ENCODE results near the gene FGF12. TPM values are rescaled to one million over a fixed set of nuclear protein-coding genes. Genes with fewer than 3 reads are reported as not detected.

FGF12 gene
- total RNA-seq, 4 donors from 2014 or later = 0.94 to 15.9 (median 15.1) TPM

DNA sequence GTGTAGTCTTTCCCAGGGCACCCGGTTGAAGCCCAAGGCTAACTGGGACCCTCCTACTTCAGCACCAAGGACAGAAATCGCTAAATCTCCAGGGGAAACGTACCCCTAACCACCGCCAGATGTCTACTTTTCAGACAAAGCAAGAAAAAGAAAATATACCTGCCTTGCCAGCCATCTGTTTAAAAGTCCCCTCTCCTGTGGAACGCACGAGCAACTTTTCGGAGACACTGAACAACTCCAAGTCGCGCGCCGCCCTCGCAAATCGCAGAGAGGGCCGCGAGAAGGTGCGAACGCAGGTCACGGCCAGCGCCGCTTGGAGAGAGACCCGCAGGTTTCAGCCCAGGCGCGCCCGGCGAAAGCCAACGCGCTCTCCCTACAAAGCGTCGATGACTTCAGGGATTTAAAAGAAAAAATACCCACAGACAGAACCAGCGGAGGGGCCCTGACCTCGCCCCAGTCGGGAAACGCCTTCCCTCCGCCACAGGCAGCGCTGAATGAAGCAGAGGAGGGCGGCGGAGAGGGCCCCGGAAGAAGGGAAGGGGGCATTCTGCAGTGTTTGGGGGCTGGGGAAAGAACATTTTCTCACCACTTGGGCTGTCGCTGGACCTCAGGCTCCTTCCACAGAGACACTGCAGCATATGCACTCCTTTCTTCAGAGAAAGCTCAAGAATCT lies 213.1 kb downstream of the FGF12 start:
- Histone ChIP-seq H3K4me3 (peak overlapping the region in 1 of 2 donors; percentile 52), H3K4me1 (peaks cover 0 to 20% (median 15%) of the 10 kb centered on the region in 3 donors), H3K27ac (no peak overlapping the region), H3K9me3 (peaks cover 0 to 12% (median 0%) of the 10 kb centered on the region in 3 donors), H3K27me3 (peaks cover 47% of the 10 kb centered on the region), H3K36me3 (no peaks in the 10 kb centered on the region)
- ATAC-seq = peak; percentile 19
- TF ChIP-seq EP300 (IDR thresholded peaks at IDR 0.05) (no peak), CTCF (IDR thresholded peaks at IDR 0.05) (no peak)
- 0% methylated on average over 3 to 13 of the region's 39 CpGs for WGBS, 2 donors (ENCODE audit: low coverage in 1 of 2)

DNA sequence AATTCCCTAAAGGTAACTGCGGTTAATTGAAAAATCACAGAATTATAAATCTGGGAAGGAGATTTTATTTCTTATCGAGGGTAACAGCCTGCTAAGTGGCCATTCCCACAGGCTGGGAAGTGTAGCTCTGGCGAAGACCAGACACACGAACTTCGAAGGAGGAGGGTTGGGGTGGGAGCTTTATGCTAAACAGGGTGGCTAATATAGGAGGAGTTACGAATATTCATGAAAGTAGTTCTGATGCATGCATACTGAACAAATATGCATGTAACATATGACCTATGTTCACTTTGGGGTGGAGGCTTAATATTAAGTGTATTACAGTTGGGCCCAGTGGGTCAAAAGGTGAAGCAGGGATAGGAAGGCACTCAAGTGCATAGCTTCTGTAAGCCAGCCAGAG lies 221.6 kb downstream of the FGF12 start:
- Histone ChIP-seq H3K9me3 (peaks cover 0 to 5% (median 0%) of the 10 kb centered on the region in 3 donors), H3K36me3 (no peaks in the 10 kb centered on the region), H3K27ac (no peak overlapping the region), H3K4me1 (no peaks in the 10 kb centered on the region), H3K4me3 (no peak overlapping the region), H3K27me3 (no peaks in the 10 kb centered on the region)
- no peak for ATAC-seq
- WGBS, 2 donors (ENCODE audit: low coverage in 1 of 2) = 71 to 72% methylated on average over 6 of the region's 6 CpGs
- TF ChIP-seq CTCF (IDR thresholded peaks at IDR 0.05) = no peak
- TF ChIP-seq EP300 (IDR thresholded peaks at IDR 0.05) = no peak
- TF ChIP-seq POLR2A (IDR thresholded peaks at IDR 0.05) = no peak
- TF ChIP-seq POLR2AphosphoS5 (IDR thresholded peaks at IDR 0.05) = no peak

DNA sequence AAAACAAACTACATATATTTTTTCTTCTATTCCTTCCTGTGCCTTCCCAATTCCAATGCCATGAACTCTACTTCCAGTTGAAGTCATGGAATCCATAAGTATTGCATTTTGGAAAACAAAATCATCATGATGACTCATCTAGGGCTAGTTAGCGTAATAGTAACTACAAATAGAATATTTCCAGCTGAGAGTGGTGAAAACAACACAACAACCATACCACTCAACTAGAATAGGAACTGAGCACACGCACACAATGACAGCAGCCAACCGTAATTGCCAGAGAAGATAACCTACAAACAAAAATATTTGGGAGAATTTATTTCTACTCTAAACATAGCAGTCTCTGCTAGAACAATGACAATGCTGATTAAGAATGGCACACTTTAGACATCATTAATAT lies 225.9 kb downstream of the FGF12 start:
- no peak for ATAC-seq
- Histone ChIP-seq H3K27ac (no peak overlapping the region), H3K27me3 (no peaks in the 10 kb centered on the region), H3K4me1 (no peaks in the 10 kb centered on the region), H3K36me3 (no peaks in the 10 kb centered on the region), H3K9me3 (no peaks in the 10 kb centered on the region), H3K4me3 (no peak overlapping the region)
- WGBS, 2 donors (ENCODE audit: low coverage in 1 of 2) = 79 to 85% methylated on average over 3 of the region's 3 CpGs
- TF ChIP-seq POLR2AphosphoS5 (IDR thresholded peaks at IDR 0.05) = no peak
- no peak for TF ChIP-seq POLR2A (IDR thresholded peaks at IDR 0.05)
- TF ChIP-seq EP300 (IDR thresholded peaks at IDR 0.05) = no peak
- no peak for TF ChIP-seq CTCF (IDR thresholded peaks at IDR 0.05)

DNA sequence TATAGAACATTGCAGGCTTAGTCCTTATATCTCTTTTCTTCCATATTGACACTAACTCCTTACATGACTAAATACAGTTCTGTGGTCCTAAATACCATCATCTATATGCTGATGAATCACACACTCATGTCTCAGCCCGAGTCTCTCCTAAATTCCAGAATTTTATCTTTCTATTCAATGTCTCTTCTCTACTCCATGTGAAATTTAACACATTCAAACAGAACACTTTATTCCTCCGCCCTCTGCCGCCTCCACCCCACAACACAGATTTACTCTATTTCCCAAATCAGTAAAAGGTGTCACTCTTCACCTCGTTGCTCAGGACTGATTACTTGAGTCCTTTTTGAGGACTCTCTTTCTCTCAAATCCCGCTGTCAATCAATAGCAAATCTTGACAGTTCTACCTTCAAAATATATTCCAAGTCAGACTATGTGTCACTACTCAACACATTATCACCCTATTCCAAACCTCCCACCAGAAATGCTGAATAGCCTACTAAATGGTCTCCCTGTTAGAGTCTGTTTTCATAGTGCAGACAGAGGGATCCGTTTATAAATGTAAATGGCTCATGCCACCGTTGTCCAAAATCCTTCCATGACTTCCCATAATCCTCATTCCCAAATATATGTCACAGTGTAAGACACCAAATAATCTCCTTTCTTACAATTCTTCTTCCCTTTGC lies 230.3 kb downstream of the FGF12 start:
- TF ChIP-seq CTCF (IDR thresholded peaks at IDR 0.05) (no peak), POLR2A (IDR thresholded peaks at IDR 0.05) (no peak), POLR2AphosphoS5 (IDR thresholded peaks at IDR 0.05) (no peak), EP300 (IDR thresholded peaks at IDR 0.05) (no peak)
- 64 to 65% methylated on average over 7 of the region's 7 CpGs for WGBS, 2 donors (ENCODE audit: low coverage in 1 of 2)
- no peak overlapping the region for H3K27ac ChIP-seq
- H3K4me3 ChIP-seq = no peak overlapping the region
- no peaks in the 10 kb centered on the region for H3K36me3 ChIP-seq
- no peaks in the 10 kb centered on the region for H3K4me1 ChIP-seq
- no peak for ATAC-seq
- H3K27me3 ChIP-seq = no peaks in the 10 kb centered on the region
- no peaks in the 10 kb centered on the region for H3K9me3 ChIP-seq

- H3K36me3 ChIP-seq = no peaks in the 10 kb centered on the region
- H3K9me3 ChIP-seq = no peaks in the 10 kb centered on the region
- H3K27me3 ChIP-seq = no peaks in the 10 kb centered on the region
- no peak for TF ChIP-seq POLR2A (IDR thresholded peaks at IDR 0.05)
- TF ChIP-seq CTCF (IDR thresholded peaks at IDR 0.05) = no peak
- TF ChIP-seq EP300 (IDR thresholded peaks at IDR 0.05) = no peak
- TF ChIP-seq POLR2AphosphoS5 (IDR thresholded peaks at IDR 0.05) = no peak
- no peak overlapping the region for H3K27ac ChIP-seq
- no peaks in the 10 kb centered on the region for H3K4me1 ChIP-seq
- 38 to 89% methylated on average over 1 of the region's 1 CpG for WGBS, 2 donors (ENCODE audit: low coverage in 1 of 2)
- H3K4me3 ChIP-seq = no peak overlapping the region
- ATAC-seq = no peak
These were observed 233.2 kb downstream of the FGF12 start for GRCh38 chr3:192494174-192494573.
